SKM-1 treated with dmso at 0.1 percent for 144 hours (cell line): ENCODE measurements around the gene XRCC5.

ENCODE experiments used
- DNase-seq: peaks from one replicate; lab custom pipeline; 2025; ENCODE audit not compliant: unreplicated experiment; lab: John Stamatoyannopoulos, UW

The XRCC5 gene

GRCh38 chr2:216083464-216084281 is 25.5 kb upstream of the XRCC5 start:
- DNase-seq: no peak

GRCh38 chr2:216084547-216084946 is 24.6 kb upstream of the XRCC5 start:
- no peak for DNase-seq

- DNase-seq: no peak
Measured at GRCh38 chr2:216086207-216086893, 22.8 kb upstream of the XRCC5 start.

GRCh38 chr2:216090369-216090786 is 18.8 kb upstream of the XRCC5 start:
- no peak for DNase-seq

- no peak for DNase-seq
Measured at GRCh38 chr2:216092646-216093045, 16.5 kb upstream of the XRCC5 start.

- DNase-seq: no peak
Measured at GRCh38 chr2:216094701-216095100, 14.4 kb upstream of the XRCC5 start.

- no peak for DNase-seq
Measured at GRCh38 chr2:216098421-216099334, 10.5 kb upstream of the XRCC5 start.

- DNase-seq: no peak
Measured at GRCh38 chr2:216101109-216101508, 8.0 kb upstream of the XRCC5 start.

GRCh38 chr2:216103213-216103612 is 5.9 kb upstream of the XRCC5 start:
- DNase-seq: no peak

GRCh38 chr2:216104691-216105090 is 4.5 kb upstream of the XRCC5 start:
- no peak for DNase-seq

GRCh38 chr2:216107320-216107719 is 1.8 kb upstream of the XRCC5 start:
- DNase-seq: no peak

GRCh38 chr2:216107760-216108159 is 1.4 kb upstream of the XRCC5 start:
- DNase-seq: no peak

GRCh38 chr2:216108310-216108966 is 710 bp upstream of the XRCC5 start:
- DNase-seq: no peak

GRCh38 chr2:216109962-216110614 is 940 bp downstream of the XRCC5 start:
- peak; percentile 54 for DNase-seq

- DNase-seq: no peak
Measured at GRCh38 chr2:216110620-216111019, 1.5 kb downstream of the XRCC5 start.

GRCh38 chr2:216111122-216111521 is 2.0 kb downstream of the XRCC5 start:
- no peak for DNase-seq

- no peak for DNase-seq
Measured at GRCh38 chr2:216112926-216113325, 3.8 kb downstream of the XRCC5 start.

GRCh38 chr2:216113572-216113971 is 4.4 kb downstream of the XRCC5 start:
- no peak for DNase-seq

- DNase-seq: no peak
Measured at GRCh38 chr2:216114382-216114713, 5.2 kb downstream of the XRCC5 start.

GRCh38 chr2:216114714-216115531 is 5.8 kb downstream of the XRCC5 start:
- DNase-seq: peak; percentile 98
